D721Med (cell line): ENCODE data around the gene PFDN4.

ENCODE experiments used
- DNase-seq: peaks from one replicate; pipeline ENCODE4 v3.0.0; 2011; ENCODE audit warnings: low spot score; ENCODE audit not compliant: insufficient read length
- FAIRE-seq: peaks from 2 replicates; lab custom pipeline; 2011; peaks lifted over from hg19 to GRCh38; lab: Jason Lieb, UNC
- CTCF ChIP-seq: IDR thresholded peaks from 2 replicates; pipeline ENCODE4 v1.5.1; 2012; ENCODE audit warnings: mild to moderate bottlenecking, control low read depth; ENCODE audit not compliant: insufficient read depth; ENCODE audit errors: missing control alignments

PFDN4 gene

DNA sequence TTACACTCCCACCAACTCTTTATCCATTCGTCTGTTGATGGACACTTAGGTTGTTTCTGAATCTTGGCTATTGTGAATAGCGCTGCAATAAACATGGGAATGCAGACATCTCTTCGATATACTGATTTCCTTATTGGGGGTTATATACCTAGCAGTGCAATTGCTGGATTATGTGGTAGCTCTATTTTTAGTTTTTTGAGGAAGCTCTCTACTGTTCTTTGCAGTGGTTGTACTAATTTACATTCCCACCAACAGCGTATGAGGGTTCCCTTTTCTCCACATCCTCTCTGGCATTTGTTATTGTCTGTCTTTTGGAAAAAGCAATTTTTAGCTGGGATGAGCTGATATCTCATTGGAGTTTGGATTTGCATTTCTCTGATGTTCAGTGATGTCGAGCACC lies 4.6 kb upstream of the PFDN4 start:
- TF ChIP-seq CTCF = no peak
- DNase-seq (no peak), FAIRE-seq (no peak)

DNA sequence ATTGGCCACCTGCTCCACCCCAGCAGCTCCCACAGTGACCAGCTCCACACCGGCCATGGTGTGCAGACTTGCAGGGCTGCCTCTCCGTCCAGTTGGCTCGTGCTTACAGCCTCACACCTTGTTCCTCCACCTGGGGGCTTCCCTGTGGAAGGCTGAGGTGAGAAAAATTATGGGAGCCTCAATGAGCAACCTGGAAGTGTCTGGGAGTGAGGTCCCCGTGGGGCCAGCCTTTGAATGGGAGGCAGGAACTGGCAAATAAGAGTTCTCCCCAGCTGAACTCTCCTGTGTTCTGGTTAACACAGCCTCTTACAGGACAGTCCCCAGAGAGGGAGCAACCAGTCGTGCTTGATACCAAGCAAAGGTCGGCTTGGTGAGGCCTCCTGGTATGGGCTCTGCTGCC lies 3.8 kb upstream of the PFDN4 start:
- no peak for TF ChIP-seq CTCF
- FAIRE-seq (no peak), DNase-seq (no peak)

DNA sequence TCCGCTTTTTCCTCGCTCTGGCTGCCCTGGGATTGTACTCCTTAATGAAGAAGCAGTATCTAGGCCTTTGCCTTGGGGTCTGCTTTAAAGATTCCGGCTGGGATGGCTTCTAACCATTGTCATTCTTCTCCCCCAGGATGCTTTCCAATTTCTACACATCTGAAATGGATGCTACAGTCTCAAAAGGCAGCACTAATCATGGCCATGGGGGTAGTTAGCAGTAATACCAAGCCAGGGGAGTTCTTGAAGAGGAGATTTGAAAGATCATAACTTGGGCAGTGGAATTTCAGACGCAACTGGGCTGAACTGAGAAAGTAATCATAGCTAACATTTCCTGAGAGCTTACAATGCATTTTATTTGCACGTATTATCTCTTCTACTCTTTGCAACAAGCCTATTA lies 3.4 kb upstream of the PFDN4 start:
- FAIRE-seq (no peak), DNase-seq (no peak)
- no peak for TF ChIP-seq CTCF

DNA sequence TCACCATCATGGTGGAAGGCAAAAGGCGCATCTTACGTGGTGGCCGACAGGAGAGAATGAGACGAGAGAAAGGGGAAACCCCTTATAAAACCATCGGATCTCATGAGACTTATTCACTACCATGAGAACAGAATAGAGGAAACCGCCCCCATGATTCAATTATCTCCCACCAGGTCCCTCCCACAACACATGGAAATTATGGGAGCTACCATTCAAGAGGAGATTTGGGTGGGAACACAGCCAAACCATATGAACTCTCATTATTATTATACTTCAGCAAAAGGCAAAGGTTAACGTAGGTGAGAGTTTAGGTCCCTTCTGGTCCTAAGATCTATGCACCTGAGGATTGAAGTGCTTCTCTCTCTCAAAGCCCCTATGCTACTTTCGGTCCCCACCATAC lies 2.4 kb upstream of the PFDN4 start:
- TF ChIP-seq CTCF = no peak
- FAIRE-seq = no peak

GRCh38 chr20:54207053-54207742 lies 689 bp upstream of the PFDN4 start:
- no peak for TF ChIP-seq CTCF
- no peak for FAIRE-seq
- no peak for DNase-seq

More for the DNA sequence above, 2.4 kb upstream of the PFDN4 start:
- DNase-seq = no peak

- FAIRE-seq = no peak
- DNase-seq = no peak
- no peak for TF ChIP-seq CTCF
Observed at GRCh38 chr20:54208548-54209176, 775 bp downstream of the PFDN4 start.

DNA sequence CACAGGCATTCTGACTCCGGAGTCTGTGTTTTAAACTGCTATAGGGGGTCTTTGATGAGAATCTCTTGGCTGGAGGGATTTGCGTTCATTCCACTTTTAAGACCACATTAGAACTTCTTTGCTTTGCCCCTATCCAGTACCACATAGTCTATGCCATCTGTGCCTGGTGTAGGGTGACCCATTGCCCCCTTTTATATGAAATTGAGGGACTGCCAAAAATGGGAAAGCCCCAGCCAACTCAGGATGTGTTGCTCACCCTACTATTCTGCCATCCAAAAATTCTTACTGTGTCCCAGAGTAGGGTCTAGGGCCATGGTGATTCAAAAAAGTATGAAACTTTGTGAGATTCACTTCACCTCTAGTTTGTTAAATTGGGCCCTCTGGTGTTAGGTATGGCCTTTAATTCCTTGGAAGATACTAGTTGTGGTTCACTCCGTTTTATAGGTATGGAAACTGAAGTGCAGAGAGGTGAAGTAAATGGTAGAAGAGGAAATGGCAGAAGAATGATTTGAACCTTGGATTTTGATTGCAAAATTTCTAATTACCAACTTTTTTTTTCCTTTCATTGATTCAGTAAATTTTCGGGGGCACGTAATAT lies 1.4 kb downstream of the PFDN4 start:
- no peak for DNase-seq
- no peak for FAIRE-seq
- no peak for TF ChIP-seq CTCF
